HG02884 (cell line): ENCODE measurements around the gene AK1.
A peak's percentile ranks its signal among the peaks of the same experiment; 100 is the strongest.

Source experiments
- ATAC-seq: cut with Tn5 transposase; IDR thresholded peaks from one replicate; pipeline ENCODE4 v1.9.1; 2021; ENCODE audit warnings: mild to moderate bottlenecking, moderate library complexity; ENCODE audit not compliant: unreplicated experiment

The AK1 gene

DNA sequence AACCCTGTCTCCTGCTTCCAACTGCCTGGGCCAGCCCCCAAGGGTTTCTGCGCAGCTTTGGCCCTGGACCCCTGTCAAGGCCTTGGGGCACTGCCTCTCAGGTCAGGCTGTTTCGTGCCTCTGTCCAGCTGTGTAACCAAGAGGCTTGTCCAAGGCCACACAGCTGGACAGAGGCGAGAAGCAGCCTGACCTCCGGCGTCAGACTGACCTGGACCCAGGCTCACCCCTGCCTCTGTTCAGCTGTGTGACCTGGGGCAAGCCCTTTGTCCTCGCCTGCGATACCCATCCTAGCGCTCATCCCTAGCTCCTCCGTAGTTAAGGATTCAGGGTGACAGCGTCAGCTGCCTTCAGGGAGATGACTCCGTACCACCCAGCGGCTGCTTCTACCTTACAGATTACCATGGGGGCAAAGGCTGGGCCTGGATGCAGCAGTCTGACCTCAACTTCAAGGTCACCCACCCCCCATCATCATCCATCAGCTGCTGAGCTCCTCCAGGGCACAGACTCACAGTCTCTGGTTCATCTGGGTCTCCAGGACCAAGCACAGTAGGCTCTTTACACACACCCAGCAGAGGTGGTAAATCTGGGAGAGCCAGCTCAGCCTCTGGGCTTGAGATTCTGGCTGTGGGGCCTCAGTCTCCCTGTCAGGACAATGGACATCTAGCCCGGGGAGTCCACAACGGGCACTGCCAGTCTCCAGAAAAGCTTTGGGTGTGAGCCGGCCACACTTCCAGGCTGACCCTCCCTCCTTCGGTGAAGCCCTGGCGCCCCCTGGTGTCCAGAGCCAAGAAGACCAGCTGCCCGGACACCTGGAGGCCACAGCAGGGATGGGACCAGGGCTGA is 7.9 kb downstream of the AK1 start:
- peak; percentile 59 for ATAC-seq

DNA sequence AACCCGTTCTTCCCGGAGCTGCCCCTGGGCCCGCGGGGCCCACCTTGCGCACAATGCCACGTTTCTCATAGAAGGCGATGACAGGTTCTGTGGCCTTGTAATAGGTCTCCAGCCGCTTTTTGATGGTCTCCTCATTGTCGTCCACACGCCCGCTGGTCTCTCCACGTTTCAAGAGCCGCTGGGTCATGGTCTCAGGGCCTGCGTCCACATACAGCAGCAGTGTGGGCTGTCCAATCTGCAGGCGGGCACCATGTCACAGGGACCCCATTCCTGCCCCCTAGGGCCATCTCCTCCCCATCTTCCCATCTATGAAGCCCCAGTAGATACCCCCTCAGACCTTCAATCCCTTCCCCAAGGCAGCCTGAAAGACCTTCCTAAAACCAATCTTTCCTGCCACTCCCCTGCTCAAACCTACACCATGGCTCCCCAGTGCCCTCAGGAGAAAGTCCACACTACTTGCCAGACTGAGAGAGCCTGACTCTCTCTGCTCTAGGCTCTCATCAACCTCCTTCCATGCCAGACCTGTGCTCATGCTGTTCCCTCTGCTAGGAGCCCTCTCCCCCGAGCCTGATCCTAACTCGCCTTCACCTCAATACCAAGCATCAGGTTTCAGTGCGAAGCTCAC is 9.1 kb downstream of the AK1 start:
- no peak for ATAC-seq

DNA sequence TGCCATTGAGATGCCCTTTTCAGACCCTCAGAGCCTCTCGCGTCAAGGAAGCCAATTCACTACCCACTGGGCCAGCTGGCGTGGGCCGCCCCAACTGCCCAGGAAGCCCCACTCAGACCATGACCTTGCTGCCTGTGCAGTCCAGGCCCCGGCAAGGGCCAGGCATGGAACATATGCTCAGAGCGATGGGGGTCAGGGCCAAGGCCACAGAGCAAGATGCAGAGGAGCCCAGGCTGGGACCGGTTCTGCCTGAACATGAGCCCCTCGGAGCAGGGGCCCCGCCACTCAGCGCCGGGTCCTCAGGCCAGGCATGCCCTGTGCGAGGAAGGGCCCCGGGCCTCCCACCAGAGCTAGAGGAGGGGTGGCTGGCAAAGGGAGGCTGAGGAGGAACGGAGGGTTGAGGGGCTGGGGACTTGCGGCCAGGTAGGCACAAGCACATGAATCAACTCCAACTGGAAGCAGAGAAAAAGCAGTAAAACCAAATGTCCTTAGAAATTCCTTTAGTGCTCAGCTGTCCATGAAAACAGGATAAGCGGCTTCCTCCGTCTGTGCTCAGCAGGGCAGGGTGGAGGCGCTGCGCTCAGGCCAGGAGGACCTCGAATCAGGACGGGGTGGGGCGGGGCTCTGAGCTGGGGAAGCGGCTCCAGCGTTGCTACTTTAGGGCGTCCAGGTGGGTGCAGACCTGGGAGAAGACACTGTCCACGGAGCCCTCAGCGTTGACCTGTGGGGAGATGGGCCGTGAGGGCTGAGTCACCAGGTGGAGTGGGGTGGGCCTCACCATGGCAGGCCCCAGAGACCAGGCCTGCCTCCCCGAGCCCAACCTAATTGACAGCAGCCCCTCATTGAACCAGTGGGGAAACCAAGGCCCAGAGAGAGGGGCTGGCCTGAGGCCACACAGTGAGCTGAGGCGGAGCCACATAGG is 9.9 kb downstream of the AK1 start:
- ATAC-seq, result no peak

DNA sequence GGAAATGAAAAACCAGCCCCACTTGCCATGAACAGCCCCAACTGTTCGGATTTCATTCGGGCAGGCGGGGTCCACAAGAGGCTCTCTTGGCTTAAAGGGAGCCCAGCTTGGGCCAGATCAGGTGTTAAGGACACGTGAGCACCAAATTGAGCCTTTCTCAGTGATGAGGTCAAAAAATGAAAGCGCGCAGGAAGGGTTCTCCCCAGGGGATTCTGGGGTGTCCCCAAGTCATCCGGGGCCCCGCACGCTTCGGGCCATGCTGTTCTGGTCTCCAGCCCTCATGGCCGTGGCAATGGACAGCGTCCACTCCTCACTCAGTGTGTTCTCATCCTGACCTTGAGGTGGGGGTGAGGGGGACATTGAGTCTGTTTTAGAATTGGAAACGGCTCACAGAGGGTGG is 10.9 kb downstream of the AK1 start:
- ATAC-seq, result no peak

DNA sequence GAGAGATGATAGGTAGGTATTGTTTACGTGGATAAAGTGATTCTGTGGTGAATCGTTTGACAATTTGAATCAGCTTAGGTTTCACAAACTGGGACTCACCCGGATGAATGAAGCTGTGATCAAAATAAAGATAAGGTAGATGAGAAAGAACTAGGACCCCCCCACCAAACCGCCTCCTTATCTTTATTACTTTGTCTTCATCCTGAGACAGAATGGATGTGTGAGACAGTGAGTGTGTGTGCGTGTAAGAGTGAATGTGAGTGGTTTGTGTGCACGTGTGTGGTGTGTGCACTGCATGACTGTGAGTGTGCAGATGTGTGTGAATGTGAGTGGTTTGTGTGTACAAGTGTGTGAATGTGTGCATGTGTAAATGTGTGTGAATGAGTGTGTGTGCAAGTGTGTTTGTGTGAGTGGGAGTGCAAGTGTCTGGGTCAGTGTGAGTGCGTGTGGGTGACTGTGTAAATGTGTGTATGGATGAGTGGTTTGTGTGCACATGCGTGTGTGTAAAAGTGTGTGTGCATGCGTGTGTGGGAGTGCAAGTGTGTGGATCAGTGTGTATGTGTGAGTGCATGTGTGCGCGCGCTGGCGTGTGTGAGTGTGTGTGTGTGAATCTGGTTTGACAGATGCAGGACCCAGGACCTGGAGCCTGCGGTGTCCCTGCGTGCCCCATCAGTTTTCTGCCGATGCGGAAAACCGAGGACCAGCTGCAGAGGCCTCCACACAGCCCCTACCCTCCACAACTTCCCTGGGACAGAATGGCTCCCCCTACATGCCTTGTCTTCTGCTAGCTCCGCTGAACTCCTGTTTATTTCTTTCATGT is 11.6 kb downstream of the AK1 start:
- no peak for ATAC-seq

DNA sequence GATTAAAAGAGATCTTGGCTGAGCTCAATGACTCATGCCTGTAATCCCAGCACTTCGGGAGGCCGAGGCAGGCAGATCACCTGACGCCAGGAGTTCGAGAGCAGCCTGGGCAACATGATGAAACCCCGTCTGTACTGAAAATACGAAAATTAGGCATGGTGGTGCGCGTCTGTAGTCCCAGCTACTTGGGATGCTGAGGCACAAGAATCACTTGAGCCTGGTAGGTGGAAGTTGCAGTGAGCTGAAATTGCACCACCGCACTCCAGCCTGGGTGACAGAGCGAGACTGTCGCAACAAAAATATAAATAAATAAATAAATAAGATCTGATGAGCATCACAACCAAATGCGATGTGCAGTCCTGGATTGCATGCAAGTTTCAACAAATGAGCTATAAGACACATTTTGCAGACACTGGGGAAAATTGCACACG is 14.3 kb downstream of the AK1 start:
- ATAC-seq, result no peak

DNA sequence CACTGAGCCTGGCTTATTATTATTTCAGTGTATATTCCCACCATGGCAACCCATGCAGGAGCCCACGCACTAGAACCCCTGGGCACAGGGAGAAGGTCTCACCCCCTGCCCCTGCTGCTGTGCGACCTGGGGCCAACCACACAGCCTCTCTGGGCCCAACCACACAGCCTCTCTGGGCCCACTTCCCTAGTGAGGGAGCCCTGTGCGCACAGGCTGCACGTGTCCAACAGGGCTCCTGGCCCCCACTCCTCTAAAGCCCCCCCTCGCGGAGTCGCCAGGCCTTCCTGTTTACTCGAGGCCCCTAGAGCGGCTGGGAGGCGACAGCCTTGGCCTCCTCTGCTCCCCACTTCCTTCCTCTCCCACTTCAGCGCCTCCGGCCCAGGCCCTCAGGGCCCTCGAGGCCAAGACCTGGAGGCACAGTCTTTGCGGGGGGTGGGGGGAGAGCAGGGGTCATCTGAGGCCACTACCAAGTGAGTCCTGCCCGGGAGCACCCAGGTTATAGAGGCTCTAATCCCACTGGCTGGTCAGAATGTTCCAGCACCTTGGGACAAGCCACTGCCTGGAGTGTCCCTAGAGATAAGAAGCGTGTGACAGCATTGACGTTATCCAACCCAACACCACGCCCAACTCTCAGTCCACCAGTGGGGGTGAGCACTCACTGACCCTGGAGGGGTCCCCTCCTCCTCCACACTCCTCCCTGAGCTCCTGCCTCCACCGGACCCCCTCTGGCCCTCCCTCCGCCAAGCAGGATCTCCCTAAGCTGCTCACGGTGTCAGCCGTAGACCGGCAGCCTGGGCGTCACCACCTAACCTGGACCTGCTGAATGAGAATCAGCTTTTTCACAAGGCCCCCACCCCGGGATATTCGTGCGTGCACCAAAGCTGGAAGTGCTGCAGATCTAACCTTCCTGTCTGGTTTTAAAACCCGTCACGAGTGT is 15.1 kb downstream of the AK1 start:
- no peak for ATAC-seq

DNA sequence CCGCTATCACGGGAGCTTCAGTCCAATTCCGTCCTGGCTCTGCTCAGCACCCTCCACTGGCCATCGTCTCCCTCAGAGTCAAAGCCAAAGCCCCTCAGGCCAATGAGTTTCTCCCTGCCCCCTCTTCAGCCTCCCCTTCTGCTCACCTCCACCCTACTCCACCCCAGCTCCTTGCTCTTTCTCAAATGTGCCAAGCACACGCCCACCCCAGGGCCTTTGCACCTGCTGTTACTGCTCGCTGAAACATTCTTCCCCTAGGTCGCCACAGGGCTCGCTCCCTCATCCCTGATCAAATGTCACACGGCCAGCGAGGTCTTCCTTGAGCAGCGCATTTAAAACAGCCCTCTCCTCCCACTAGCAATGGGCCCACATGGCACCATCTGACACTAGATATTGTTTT is 16.7 kb downstream of the AK1 start:
- ATAC-seq, result no peak

DNA sequence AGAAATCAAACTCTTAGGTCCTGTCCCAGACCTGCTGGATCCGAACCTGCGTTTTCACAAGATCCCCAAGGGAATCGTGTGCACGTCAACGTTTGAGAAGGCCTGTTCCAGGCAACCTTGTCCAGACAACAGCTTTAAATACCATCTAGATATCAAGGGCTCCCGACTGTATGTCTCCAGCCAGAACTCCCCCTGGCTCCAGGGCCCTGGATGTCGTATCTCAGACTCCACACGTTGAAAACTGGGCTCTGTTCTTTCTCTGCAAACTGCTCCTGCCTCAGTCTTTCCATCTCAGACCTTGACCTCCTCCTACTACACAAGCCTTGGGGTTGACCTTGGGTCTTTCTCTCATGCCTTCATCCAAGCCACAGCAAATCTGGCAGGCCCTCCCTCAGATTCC is 17.2 kb downstream of the AK1 start:
- no peak for ATAC-seq

DNA sequence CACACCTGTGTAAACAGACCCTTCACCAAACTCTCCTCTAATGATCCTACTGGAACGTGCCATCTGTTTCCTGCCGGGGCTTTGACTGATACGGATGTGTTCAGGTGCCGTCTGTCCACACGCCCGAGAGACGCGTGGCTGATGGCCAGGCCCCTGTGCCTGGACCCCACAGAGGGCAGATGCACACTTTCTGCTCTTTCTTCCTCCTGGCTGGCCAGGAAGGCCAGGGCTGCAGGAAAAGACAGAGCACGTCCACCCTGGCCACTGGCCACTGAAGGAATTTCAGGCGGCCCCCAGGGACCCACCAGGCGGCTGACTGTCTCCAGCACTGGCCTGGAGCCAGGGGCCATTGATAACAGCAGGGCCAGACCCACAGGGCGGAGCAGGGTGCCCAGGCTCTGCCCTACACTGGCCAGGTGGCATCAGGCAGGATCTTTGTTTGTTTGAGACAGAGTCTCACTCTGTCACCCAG is 19.4 kb downstream of the AK1 start:
- no peak for ATAC-seq

DNA sequence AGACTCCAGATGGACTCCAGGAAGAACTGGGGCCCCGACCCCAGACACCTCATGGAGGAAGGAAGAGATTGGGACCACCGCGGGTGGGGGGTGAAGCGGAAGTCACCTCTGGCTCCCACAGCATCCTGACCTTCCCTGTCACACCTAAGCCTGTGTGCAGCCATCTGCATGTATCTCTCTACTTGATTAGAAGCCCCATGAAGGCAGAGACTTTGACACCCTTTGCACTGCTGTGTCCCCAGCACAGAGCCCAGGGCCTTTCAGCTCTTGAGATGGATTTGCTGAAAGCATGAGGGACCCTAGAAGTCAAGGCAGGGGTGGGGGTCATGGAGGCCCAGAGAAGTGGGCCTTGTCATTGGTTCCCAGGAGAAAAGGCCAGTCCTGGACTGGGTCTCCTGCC is 20.2 kb downstream of the AK1 start:
- no peak for ATAC-seq

DNA sequence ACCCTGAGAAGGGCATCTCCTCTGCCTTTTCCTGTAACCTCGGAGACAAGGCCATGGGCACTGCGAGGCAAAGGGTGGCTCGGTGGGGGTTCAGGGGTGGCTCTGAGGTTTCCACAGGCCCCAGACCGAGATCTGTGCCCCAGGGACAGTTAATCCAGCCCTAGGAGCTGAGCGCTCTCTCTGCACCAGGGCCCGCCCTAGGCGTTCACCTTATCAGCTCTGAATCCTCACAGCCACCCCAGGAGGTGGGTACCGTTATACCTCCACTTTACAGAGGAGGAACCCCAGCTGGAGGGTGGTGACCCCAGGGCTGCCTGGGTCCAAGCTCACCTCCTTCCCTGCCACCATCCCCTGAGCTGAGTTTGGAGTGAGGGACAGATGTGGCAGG is 20.8 kb downstream of the AK1 start:
- ATAC-seq, result no peak

DNA sequence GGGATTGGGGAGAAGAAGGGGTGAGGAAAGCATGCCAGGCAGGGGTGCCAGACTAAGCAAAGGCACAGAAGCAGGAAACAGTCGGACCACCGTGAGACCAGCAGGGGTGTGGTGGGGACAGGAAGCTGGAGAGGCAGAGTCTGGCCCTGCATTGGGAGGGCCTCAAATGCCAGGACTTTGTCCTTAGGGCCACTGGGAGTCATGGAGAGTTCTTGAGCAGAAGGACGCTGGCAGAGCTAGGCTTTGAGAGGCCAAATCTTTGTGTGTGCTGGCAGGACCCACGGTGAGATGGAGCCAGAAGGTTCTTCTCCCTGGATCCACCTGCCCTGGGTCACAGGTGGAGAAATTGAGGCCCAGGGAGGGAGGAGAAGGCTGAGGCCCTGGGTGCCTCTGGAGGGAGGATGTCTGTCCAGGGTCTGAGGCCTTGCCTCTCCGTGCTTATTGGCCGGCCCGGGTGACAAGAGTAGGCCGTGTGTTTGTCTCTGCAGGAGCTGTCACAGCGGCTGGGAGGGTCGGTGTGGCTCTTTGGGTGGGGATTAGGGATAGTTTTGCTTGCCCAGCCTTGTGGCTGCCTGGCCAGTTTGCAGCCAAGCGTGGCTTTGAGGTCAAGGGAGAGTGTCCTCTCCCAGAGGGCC is 21.3 kb downstream of the AK1 start:
- no peak for ATAC-seq

DNA sequence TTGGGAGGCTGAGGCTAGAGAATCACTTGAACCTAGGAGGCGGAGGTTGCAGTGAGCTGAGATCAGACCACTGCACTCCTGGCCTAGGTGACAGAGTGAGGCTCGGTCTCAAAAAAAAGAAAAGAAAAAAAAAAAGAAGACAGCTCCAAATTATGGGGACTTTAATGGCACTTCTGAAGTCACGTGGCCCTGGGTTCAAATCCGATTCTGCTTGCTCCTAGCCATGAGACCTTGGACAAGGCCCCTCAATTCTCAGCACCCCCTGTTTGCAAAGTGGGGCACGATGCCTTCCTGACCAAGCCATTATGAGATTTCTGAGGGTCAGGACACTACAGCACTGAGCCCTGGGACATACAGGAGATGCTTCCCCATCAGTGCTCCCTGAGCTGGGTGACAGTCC is 22.0 kb downstream of the AK1 start:
- no peak for ATAC-seq

DNA sequence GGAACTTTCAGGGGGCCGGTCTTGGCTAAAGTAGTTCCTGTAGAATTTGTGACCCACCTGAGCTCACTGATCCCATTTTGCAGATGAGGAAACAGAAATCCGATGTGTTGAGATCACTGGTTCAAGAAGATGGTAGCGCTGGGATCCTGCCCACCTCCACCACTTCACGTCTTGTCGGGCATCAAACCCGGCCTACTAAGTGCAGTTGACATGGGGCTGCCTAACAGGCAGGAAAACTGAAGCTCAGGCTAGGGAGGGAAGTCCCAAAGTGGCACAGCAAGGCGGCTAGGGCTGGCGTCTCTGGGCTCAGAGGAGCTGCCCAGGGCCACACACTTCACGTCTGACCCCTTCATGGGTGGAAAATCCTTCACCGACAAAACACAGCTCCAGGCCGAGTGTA is 22.5 kb downstream of the AK1 start:
- no peak for ATAC-seq

DNA sequence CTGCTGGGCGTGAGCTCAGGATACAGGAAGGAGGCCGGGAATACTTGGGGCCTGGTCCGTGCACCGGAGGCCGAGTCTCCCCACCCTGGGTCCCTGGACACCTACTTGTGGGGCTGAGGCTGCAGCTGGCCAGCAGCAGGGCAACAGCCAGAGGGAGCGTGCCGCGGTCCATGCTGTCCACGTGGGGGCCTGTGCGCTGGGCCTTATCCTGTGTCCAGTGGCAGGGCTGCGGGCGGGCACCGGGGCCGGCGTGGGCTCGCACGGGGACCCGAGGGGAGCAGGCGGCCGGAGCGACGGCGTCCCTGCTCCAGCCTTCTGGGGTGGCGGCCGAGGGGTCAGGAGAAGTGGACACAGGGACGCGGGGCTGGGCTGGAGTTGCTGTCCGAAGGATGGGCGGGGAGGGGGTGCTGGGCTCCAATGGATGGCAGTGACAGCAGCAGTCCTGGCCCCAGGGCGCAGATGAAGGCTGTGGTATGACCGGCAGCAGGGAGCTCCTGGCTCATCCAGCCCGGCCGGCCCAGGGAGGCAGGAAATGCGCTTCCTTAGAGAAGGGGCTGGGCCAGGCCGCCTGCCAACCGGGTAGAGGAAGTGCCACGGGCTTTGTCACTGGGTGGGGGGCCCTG is 23.2 kb downstream of the AK1 start, which contains the start of gene ENG:
ENG (minus strand) TSS at position 475 of the 623 bp plus-strand sequence; CDS start at position 172, 303 bp downstream.
- ATAC-seq, result no peak

DNA sequence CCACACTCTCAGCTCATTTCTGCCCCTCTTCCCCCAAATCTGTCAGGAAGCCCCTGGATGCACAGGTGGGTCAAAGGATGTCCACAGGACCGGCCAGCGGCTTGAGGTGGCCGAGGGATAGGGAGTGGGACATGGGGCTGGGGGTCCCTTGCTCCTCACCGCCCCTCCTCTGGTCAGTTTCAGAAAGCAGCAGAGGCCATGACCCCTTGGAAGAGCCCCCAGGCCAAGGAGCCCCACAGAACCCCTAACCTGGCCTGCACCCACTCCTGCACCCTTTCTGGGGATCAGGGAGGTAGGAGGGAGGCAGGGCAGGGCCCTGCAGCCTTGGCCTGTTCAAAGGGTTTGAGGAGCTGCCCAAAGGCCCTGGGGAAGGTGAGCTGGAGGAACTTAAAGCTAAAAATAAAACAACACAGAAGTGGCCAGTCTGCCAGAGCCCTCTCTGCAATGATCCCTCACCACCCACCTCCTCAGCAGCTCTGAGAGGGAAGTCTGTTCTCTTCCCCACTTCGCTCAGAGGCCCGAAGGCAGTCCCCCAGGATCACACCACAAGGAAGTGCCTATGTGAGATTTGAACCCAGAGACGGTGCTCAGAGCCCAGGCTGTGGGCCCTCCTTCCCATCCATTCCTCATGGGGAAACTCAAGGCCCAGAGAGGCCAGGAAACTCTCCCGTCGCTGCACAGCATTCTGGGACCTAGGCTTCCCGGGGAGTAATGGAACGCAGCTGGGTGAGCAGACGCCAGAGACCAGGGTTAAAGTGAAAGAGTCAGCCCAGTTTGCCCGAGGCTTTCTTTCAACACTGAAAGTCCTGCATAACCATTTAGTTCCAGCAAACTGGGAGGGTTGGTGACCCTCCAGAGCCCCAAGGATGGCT is 23.9 kb downstream of the AK1 start:
- no peak for ATAC-seq
